GM21360 (cell line): ENCODE data around the gene OR5K1.

Experiments used
- ATAC-seq: cut with Tn5 transposase; IDR thresholded peaks from one replicate; pipeline ENCODE4 v1.9.1; 2021; ENCODE audit warnings: mild to moderate bottlenecking, moderate library complexity; ENCODE audit not compliant: unreplicated experiment

Gene OR5K1

DNA sequence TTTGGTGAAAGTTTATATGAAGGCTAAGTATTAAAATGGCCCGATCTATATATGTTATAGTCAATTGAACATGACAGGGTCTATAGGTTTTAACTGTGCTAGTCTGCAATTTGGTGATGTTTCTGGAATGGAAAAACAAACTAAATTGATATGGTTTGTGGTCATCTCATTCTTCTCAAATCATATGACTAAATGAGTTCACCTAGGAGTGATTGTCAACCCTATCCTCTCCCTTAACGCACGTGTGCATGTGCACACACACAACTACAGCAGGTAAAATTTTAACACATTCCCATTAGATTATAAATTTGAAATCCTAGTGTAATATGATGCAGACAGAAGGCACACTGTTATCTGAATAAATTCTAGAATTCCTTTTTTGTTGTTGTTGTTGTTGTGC, 50.7 kb downstream of the OR5K1 start:
- no peak for ATAC-seq

DNA sequence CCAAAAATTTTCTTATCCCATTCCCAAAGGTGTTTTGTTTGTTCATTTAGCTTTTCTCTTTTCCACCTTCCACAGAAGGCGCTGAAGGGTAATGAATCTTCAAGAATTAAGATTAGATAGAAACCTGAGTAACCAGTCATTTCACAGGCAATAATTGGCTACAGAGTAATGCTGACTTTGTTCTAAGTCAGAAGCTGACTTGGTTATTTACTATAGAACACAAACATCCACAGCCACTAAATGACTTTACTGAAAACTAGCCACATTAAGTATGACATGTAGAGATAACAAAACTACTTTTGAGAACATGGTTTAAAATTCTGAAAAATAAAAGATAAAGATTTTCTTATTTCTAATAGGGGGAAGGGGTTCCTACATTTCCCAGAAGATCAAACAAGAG, 51.9 kb downstream of the OR5K1 start:
- ATAC-seq: no peak

DNA sequence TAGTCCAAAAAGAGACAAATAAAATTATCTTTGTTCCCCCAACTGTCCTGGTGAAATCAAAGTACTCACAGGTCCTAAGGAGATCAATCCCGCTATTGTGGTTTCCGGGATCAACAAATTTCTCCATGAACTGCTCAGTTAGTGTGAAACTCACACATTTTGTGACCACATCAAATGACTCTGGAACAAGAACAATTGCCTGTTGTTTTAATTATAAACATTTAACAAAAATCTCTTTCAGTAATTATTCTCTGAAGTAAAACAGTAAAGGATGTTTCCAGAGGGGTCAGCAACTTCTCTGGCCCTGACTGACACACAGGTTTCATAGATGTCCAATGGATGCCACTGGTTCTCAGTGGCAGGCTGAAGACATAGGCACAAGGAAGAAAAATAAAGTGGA, 55.8 kb downstream of the OR5K1 start:
- ATAC-seq: no peak

DNA sequence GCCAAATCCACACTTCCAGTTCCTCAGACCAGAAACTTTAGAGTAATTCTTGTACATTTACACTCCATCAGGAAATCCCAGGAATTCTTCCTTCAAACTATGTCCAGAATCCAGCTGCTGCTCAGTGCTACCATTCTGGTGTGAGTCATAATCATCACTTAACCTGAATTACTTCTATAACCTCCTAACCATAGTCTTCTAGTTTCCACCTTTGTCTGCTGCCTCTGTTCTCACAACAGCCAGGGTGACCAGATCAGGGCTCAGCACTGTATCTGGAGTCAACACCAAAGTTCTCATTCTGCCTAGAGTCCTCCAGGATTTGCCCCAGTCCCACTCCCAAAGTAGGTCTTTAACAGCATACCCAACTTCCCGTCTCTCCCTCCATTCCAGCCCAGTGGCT, 56.4 kb downstream of the OR5K1 start:
- no peak for ATAC-seq

DNA sequence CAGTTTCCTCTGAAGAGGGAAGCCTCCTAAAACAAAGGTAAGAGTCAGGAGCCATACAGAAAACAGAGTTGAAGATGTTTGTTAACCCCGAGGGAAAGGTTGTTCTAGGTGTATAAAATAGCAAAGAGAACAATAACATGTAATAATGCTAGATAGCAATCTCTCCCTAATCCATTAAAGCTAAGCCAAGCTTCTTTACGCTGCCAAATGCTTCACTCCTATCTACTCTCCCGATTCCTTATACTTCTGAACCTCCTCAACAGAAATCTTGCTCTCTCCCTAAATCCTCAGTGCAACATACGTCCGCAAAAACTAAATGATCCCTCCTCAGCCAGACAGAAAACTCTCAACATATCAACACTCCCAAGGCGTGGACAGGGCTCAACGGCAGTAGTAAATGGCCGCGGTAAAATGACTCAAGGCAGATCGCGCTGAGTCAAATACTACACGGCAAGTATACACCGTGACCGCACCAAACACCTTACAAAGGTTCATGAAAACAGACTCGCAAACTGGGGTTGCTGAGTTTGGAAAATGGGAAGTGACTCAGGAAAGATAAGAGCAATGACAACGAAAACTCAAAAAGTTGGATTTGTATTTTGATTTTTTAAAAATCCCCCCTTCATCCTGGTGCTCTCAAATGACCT, 59.0 kb downstream of the OR5K1 start:
- ATAC-seq: peak; percentile 38
